RWPE2 (cell line): ENCODE results near the gene TSPAN18.

Experiments used
- ATAC-seq: fragments of 200-7000 bp; cut with Tn5 transposase; 3 replicates; pipeline ENCODE4 v1.9.1; 2021; ENCODE audit warnings: low read depth
- DNase-seq: peaks from one replicate; pipeline ENCODE4 v3.0.0-alpha.2; 2020; ENCODE audit warnings: low spot score
- H3K27ac ChIP-seq: fragments of 450-650 bp; 2 replicates; pipeline ENCODE4 v1.5.1; 2017; ENCODE audit warnings: mild to moderate bottlenecking; ENCODE audit not compliant: poor library complexity, severe bottlenecking
- H3K27me3 ChIP-seq: fragments of 250-450 bp; sonication (Bioruptor Pico); 2 replicates; pipeline ENCODE4 v1.5.1; 2021; ENCODE audit warnings: mild to moderate bottlenecking, moderate library complexity; ENCODE audit not compliant: insufficient read depth, poor library complexity, severe bottlenecking
- H3K36me3 ChIP-seq: fragments of 250-450 bp; sonication (Bioruptor Pico); 2 replicates; pipeline ENCODE4 v1.5.1; 2020; ENCODE audit warnings: low read depth, mild to moderate bottlenecking, moderate library complexity
- H3K4me1 ChIP-seq: fragments of 250-450 bp; sonication (Bioruptor Pico); 2 replicates; pipeline ENCODE4 v1.5.1; 2021; ENCODE audit warnings: mild to moderate bottlenecking, moderate library complexity; ENCODE audit not compliant: insufficient read depth, poor library complexity, severe bottlenecking
- H3K4me3 ChIP-seq: fragments of 250-450 bp; sonication (Bioruptor Pico); 2 replicates; pipeline ENCODE4 v1.5.1; 2021; ENCODE audit warnings: mild to moderate bottlenecking, moderate library complexity; ENCODE audit not compliant: severe bottlenecking
- H3K9me3 ChIP-seq: fragments of 250-450 bp; sonication (Bioruptor Pico); 2 replicates; pipeline ENCODE4 v1.5.1; 2021; ENCODE audit warnings: mild to moderate bottlenecking, moderate library complexity; ENCODE audit not compliant: severe bottlenecking
- CTCF ChIP-seq: fragments of 450-650 bp; IDR thresholded peaks from one replicate; pipeline ENCODE4 v1.5.1; 2017; ENCODE audit warnings: mild to moderate bottlenecking, moderate library complexity; ENCODE audit not compliant: poor library complexity, severe bottlenecking

The TSPAN18 gene

GRCh38 chr11:44733877-44734276, 7.1 kb downstream of the TSPAN18 start:
- no peaks in the 10 kb centered on the region for H3K9me3 ChIP-seq
- no peak for TF ChIP-seq CTCF
- H3K36me3 ChIP-seq: no peaks in the 10 kb centered on the region
- no peak overlapping the region for H3K4me3 ChIP-seq
- H3K27ac ChIP-seq: no peak overlapping the region
- peaks cover 5% of the 10 kb centered on the region for H3K4me1 ChIP-seq
- DNase-seq: no peak
- no peaks in the 10 kb centered on the region for H3K27me3 ChIP-seq
- no peak for ATAC-seq

GRCh38 chr11:44734843-44735381, 8.2 kb downstream of the TSPAN18 start:
- ATAC-seq (no peak), DNase-seq (no peak)
- H3K36me3 ChIP-seq: no peaks in the 10 kb centered on the region
- H3K27ac ChIP-seq: no peak overlapping the region
- no peaks in the 10 kb centered on the region for H3K9me3 ChIP-seq
- H3K4me3 ChIP-seq: no peak overlapping the region
- H3K4me1 ChIP-seq: peaks cover under 1% of the 10 kb centered on the region
- H3K27me3 ChIP-seq: no peaks in the 10 kb centered on the region
- no peak for TF ChIP-seq CTCF

GRCh38 chr11:44736791-44737190, 10.0 kb downstream of the TSPAN18 start:
- H3K4me3 ChIP-seq: no peak overlapping the region
- H3K27ac ChIP-seq: no peak overlapping the region
- no peaks in the 10 kb centered on the region for H3K9me3 ChIP-seq
- ATAC-seq: no peak
- H3K27me3 ChIP-seq: no peaks in the 10 kb centered on the region
- no peaks in the 10 kb centered on the region for H3K4me1 ChIP-seq
- no peak for TF ChIP-seq CTCF
- H3K36me3 ChIP-seq: no peaks in the 10 kb centered on the region
- DNase-seq: no peak

GRCh38 chr11:44737245-44738085, 10.7 kb downstream of the TSPAN18 start:
- TF ChIP-seq CTCF: no peak
- Histone ChIP-seq H3K4me1 (no peaks in the 10 kb centered on the region), H3K36me3 (no peaks in the 10 kb centered on the region), H3K27me3 (no peaks in the 10 kb centered on the region), H3K4me3 (no peak overlapping the region), H3K9me3 (no peaks in the 10 kb centered on the region), H3K27ac (no peak overlapping the region)
- ATAC-seq (no peak), DNase-seq (no peak)

GRCh38 chr11:44738791-44739190, 12.0 kb downstream of the TSPAN18 start:
- TF ChIP-seq CTCF: no peak
- Histone ChIP-seq H3K9me3 (no peaks in the 10 kb centered on the region), H3K4me1 (no peaks in the 10 kb centered on the region), H3K36me3 (no peaks in the 10 kb centered on the region), H3K27me3 (no peaks in the 10 kb centered on the region), H3K4me3 (no peak overlapping the region), H3K27ac (no peak overlapping the region)
- DNase-seq (no peak), ATAC-seq (no peak)
